DMS153 treated with DMSO at 0.1 percent for 48 hours (cell line): Measurements from ENCODE around the gene MAGEB16.

Source experiments
- DNase-seq: peaks from one replicate; lab custom pipeline; 2025; ENCODE audit not compliant: unreplicated experiment; lab: John Stamatoyannopoulos, UW

Gene MAGEB16

GRCh38 chrX:35798042-35798441 is at the start of gene MAGEB16:
TSS of gene MAGEB16 (plus strand) at chrX:35798342. CDS start at chrX:35802197, 3,855 bp downstream.
- DNase-seq: no peak

GRCh38 chrX:35773958-35774564 is 24.1 kb upstream of the MAGEB16 start:
- DNase-seq: no peak

GRCh38 chrX:35785075-35785474 is 13.1 kb upstream of the MAGEB16 start:
- no peak for DNase-seq

- DNase-seq: no peak
Observed at GRCh38 chrX:35786271-35786670, 11.9 kb upstream of the MAGEB16 start.

GRCh38 chrX:35787867-35788266 is 10.3 kb upstream of the MAGEB16 start:
- DNase-seq: no peak

GRCh38 chrX:35800474-35800873 is 2.3 kb downstream of the MAGEB16 start:
- DNase-seq: no peak

- no peak for DNase-seq
Observed at GRCh38 chrX:35809781-35810180, 11.6 kb downstream of the MAGEB16 start.

- DNase-seq: no peak
Observed at GRCh38 chrX:35819241-35819640, 21.1 kb downstream of the MAGEB16 start.

GRCh38 chrX:35826503-35826902 is 28.4 kb downstream of the MAGEB16 start:
- DNase-seq: no peak

- DNase-seq: no peak
Observed at GRCh38 chrX:35829501-35829900, 31.4 kb downstream of the MAGEB16 start.

- no peak for DNase-seq
Observed at GRCh38 chrX:35841872-35842271, 43.7 kb downstream of the MAGEB16 start.

- no peak for DNase-seq
Observed at GRCh38 chrX:35842674-35843073, 44.5 kb downstream of the MAGEB16 start.

- no peak for DNase-seq
Observed at GRCh38 chrX:35847736-35848135, 49.6 kb downstream of the MAGEB16 start.
